OCI-LY3 (cell line): Measurements from ENCODE around the gene LRRC39.

Experiments
- CTCF ChIP-seq: fragments of 200-600, 300-600 bp; sonication (generic); IDR thresholded peaks from 2 replicates; pipeline ENCODE4 v1.5.1; 2014; ENCODE audit warnings: antibody characterized with exemption, low read length, low read depth
- EZH2phosphoT487 ChIP-seq: fragments of 200-600 bp; shearing (Covaris generic); IDR thresholded peaks from 2 replicates; pipeline ENCODE4 v1.6.1; 2018; ENCODE audit warnings: antibody characterized with exemption, mixed run types, low read depth

- TF ChIP-seq EZH2phosphoT487 (no peak), CTCF (no peak)
These were observed 32.9 kb downstream of the LRRC39 start for GRCh38 chr1:100145116-100145515.
